ENCODE results near the gene FTL. TPM values are rescaled to one million over a fixed set of nuclear protein-coding genes. Genes with fewer than 3 reads are reported as not detected.

The FTL gene
- total and polyA plus RNA-seq, 4 donors: 2,880 to 22,369 (median 12,158) TPM

DNA sequence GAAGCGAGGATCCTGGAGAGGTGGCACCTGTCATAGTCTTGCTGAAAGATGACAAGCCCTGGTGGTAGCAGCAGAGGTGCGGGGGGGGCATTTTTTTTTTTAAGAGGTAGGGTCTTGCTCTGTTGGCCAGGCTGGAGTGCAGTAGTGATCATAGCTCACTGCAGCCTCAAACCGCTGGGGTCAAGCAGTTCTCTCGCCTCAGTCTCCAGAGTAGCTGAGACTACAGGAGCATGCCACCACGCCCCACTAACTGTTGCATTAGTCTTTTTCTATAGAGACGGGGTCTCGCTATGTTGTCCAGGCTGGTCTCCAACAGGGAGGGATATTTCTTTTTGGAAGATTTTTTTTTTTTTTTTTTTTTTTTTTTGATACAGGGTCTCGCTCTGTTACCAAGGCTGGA is 7.1 kb upstream of the FTL start:
- H3K9ac ChIP-seq (ENCODE audit: insufficient read depth in 1 of 2, low read length in 2 of 2): no peak overlapping the region
- TF ChIP-seq, protein P1, sequence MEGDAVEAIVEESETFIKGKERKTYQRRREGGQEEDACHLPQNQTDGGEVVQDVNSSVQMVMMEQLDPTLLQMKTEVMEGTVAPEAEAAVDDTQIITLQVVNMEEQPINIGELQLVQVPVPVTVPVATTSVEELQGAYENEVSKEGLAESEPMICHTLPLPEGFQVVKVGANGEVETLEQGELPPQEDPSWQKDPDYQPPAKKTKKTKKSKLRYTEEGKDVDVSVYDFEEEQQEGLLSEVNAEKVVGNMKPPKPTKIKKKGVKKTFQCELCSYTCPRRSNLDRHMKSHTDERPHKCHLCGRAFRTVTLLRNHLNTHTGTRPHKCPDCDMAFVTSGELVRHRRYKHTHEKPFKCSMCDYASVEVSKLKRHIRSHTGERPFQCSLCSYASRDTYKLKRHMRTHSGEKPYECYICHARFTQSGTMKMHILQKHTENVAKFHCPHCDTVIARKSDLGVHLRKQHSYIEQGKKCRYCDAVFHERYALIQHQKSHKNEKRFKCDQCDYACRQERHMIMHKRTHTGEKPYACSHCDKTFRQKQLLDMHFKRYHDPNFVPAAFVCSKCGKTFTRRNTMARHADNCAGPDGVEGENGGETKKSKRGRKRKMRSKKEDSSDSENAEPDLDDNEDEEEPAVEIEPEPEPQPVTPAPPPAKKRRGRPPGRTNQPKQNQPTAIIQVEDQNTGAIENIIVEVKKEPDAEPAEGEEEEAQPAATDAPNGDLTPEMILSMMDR (IDR thresholded peaks at IDR 0.05; ENCODE audit: control extremely low read depth, extremely low read depth): no peak
- ATAC-seq (ENCODE audit: insufficient read depth, low FRiP score): no peak
- H3K27ac ChIP-seq (ENCODE audit: low read depth in 1 of 2, low read length in 1 of 2): no peak overlapping the region
- H3K4me3 ChIP-seq: no peak overlapping the region
- 97% methylated on average over 8 of the region's 8 CpGs for WGBS, 2 donors
- H3K27me3 ChIP-seq (ENCODE audit: control insufficient read depth in 3 of 3, insufficient read depth in 3 of 3, low read length in 2 of 3): no peaks in the 10 kb centered on the region
- H3K36me3 ChIP-seq (ENCODE audit: control insufficient read depth in 4 of 4, insufficient read depth in 4 of 4, low read length in 4 of 4): peaks cover 0 to 7% (median under 1%) of the 10 kb centered on the region in 4 donors
- peaks cover 0 to 18% (median 6%) of the 10 kb centered on the region in 5 donors for H3K4me1 ChIP-seq (ENCODE audit: control insufficient read depth in 5 of 5, insufficient read depth in 5 of 5, low read length in 5 of 5)
- DNase-seq: no peak
- no peaks in the 10 kb centered on the region for H3K9me3 ChIP-seq (ENCODE audit: control insufficient read depth in 4 of 4, insufficient read depth in 3 of 4, low read length in 3 of 4)

DNA sequence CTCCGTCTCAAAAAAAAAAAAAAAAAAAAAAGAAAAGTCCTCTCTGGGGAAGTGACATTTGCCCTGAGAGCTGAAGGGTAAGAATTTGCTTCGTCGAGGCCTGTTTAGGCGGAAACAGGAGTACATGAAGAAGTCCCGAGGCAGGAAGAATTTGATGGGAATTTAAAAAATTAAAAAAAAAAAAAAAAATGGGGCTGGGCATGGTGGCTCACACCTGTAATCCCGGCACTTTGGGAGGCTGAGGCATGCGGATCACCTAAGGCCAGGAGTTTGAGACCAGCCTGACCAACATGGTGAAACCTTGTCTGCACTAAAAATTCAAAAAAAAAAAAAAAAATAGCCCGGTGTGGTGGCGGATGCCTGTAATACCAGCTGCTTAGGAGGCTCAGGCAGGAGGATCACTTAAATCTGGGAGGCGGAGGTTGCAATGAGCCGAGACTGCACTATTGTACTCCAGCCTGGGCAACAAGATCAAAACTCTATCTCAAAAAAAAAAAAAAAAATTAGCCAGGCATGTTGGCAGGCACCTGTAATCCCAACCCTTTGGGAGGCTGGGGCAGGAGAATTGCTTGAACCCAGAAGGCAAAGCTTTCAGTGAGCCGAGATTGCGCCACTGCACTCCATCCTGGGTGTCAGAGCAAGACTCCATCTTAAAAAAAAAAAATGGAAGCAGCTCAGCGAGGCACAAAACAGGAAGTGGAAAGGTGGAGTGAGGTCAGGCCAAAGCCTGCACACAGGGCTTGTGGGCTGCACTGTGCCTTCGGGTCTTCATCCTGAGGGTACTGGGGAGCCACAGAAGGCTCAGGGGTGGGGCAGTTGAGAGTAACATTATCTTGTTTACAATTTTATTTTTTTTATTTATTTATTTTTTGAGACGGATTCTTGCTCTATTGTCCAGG is 5.5 kb upstream of the FTL start:
- Histone ChIP-seq H3K9ac (ENCODE audit: insufficient read depth in 1 of 2, low read length in 2 of 2) (no peak overlapping the region), H3K9me3 (ENCODE audit: control insufficient read depth in 4 of 4, insufficient read depth in 3 of 4, low read length in 3 of 4) (no peaks in the 10 kb centered on the region), H3K4me1 (ENCODE audit: control insufficient read depth in 5 of 5, insufficient read depth in 5 of 5, low read length in 5 of 5) (peaks cover 4 to 33% (median 11%) of the 10 kb centered on the region in 5 donors), H3K27ac (ENCODE audit: low read depth in 1 of 2, low read length in 1 of 2) (no peak overlapping the region), H3K36me3 (ENCODE audit: control insufficient read depth in 4 of 4, insufficient read depth in 4 of 4, low read length in 4 of 4) (peaks cover 0 to 7% (median under 1%) of the 10 kb centered on the region in 4 donors), H3K27me3 (ENCODE audit: control insufficient read depth in 3 of 3, insufficient read depth in 3 of 3, low read length in 2 of 3) (no peaks in the 10 kb centered on the region), H3K4me3 (no peak overlapping the region)
- TF ChIP-seq, protein P1 (IDR thresholded peaks at IDR 0.05; ENCODE audit: control extremely low read depth, extremely low read depth): no peak
- WGBS, 2 donors: 70 to 81% methylated on average over 16 of the region's 16 CpGs
- ATAC-seq (ENCODE audit: insufficient read depth, low FRiP score): no peak
- DNase-seq: no peak

DNA sequence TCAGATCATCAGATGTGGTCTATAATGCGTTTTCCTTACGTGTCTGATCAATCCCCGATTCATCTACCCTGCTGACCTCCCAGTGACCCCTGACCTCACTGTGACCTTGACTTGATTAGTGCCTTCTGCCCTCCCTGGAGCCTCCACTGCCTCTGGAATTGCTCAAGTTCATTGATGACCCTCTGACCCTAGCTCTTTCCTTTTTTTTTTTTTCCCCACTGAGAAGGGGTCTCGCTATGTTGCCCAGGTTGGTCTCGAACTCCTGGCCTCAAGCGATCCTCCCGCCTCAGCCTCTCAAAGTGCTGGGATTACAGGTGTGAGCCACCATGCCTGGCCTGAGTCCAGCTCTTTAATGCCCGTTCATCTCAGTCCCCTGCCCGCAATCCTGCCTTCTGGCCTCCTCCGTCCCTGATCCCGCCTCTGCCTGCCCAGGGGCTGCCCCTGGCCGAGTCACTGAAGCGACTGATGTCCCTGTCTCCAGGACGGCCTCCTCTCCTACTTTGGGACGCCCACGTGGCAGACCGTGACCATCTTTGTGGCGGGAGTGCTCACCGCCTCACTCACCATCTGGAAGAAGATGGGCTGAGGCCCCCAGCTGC is 4.0 kb upstream of the FTL start:
- H3K9me3 ChIP-seq (ENCODE audit: control insufficient read depth in 4 of 4, insufficient read depth in 3 of 4, low read length in 3 of 4): no peaks in the 10 kb centered on the region
- H3K4me1 ChIP-seq (ENCODE audit: control insufficient read depth in 5 of 5, insufficient read depth in 5 of 5, low read length in 5 of 5): peaks cover 5 to 27% (median 12%) of the 10 kb centered on the region in 5 donors
- 88 to 90% methylated on average over 19 of the region's 19 CpGs for whole genome bisulfite sequencing, 2 donors
- no peak overlapping the region for H3K4me3 ChIP-seq
- no peak overlapping the region for H3K27ac ChIP-seq (ENCODE audit: low read depth in 1 of 2, low read length in 1 of 2)
- DNase-seq (no peak), ATAC-seq (ENCODE audit: insufficient read depth, low FRiP score) (no peak)
- H3K27me3 ChIP-seq (ENCODE audit: control insufficient read depth in 3 of 3, insufficient read depth in 3 of 3, low read length in 2 of 3): no peaks in the 10 kb centered on the region
- H3K9ac ChIP-seq (ENCODE audit: insufficient read depth in 1 of 2, low read length in 2 of 2): no peak overlapping the region
- TF ChIP-seq, protein P1 (IDR thresholded peaks at IDR 0.05; ENCODE audit: control extremely low read depth, extremely low read depth): no peak
- H3K36me3 ChIP-seq (ENCODE audit: control insufficient read depth in 4 of 4, insufficient read depth in 4 of 4, low read length in 4 of 4): peaks cover 0 to 7% (median 4%) of the 10 kb centered on the region in 4 donors

All from lung (tissue), 12 donors.